Iris pigment epithelial cell (primary cell): Measurements from ENCODE around the gene HBE1.
"Not testable (repeated sequence)": the region's sequence is repeated elsewhere in the genome, so short reads cannot be mapped to it uniquely, and the experiment has no call there.

Experiments used
- DNase-seq: peaks from one replicate; pipeline ENCODE4 v3.0.0-alpha.2; 2011; ENCODE audit warnings: low read depth

The HBE1 gene

DNA sequence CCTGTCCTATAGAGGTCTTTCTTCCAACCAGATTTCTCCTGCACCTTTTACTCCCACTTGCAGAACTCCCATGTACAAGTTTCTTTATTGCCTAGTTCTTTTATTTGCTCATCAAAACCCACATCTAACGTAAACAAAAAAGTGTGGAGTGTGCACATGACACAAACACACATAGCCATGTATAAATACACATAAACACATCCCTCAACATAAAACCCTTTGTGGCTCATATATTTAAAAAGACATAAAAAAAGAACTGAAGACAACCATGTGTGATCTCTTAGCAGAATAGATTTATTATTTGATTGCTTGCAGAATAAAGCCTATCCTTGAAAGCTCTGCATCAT is 16.9 kb downstream of the HBE1 start:
- DNase-seq = no peak

DNA sequence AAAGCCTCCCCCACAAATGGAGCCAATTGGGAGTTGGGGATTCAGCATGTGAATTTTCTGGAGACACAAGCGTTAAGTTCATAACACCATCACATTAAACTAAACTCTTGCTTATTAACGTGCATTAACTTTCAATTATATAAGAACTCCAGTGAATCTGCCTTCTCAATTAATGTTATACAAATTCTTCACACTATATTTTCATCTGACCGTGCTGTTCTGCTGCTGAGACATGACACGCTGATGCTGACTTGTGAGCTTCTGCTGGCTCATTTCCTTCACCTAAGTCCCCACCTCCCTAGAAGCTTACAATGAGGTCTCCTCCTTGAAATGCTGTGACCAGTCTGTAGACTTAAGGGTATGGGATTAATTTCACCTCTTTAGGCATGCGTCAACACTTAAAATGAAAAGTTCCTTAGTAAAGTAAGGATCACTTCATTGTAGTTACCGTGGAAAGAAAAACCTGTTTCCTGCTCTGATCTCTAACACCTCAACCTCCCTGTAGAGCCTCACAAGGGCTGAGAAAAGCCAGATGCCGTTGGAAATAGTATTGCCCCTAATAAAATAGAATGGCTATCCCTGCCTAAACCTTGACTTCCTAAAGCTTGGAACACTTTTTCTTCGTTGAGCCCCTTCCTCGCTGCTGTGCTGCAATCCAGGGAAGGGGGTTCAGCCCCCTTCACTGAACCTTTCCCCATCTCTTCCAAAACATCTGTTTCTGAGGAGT is 17.4 kb downstream of the HBE1 start:
- DNase-seq = no peak

DNA sequence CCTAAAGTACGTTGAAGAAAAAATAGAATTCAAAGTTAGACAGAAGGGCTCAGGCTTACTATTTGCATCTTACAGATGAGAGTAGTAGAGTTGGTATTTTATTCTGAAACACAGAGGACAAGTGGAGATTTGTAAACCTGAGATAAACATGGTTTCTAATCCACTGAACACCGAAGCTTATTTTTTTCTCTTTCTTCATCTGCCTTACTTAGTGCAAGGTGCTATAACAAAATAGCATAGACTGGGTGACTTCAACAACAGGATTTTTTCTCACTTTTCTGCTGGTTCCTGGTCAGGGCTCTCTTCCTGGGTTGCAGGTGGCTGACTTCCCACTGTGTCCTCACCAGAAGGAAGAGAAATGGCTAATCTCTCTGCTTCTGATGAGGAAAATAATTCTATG is 18.0 kb downstream of the HBE1 start:
- no peak for DNase-seq

DNA sequence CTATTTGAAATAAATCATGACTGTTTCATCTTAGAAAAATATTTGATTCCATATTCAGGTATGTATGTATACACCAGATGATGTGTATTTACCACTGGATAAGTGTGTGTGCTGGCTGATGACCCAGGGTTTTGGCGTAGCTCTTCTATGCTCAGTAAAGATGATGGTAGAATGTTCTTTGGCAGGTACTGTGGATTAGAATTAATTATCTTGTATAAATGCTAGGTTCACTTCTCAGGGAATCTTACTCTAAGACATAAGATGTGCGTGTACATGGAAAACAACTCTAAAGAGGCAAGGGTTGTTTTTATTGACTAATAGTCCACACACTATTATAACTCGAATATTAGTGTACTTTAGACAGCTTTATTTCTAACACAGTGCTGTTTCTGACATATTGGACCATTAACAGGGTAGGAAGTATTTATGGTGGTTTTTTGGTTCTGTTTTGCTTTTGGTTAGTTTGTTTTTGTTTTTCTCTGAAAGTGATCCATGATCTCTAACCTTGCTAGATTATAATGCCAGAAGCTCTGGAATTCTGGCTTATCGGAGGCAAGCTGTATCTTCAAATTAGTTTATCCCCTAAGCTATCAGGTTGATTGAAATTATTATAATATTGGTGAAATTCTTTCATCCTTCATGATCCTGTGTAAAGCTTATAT is 19.1 kb downstream of the HBE1 start:
- DNase-seq = no peak

DNA sequence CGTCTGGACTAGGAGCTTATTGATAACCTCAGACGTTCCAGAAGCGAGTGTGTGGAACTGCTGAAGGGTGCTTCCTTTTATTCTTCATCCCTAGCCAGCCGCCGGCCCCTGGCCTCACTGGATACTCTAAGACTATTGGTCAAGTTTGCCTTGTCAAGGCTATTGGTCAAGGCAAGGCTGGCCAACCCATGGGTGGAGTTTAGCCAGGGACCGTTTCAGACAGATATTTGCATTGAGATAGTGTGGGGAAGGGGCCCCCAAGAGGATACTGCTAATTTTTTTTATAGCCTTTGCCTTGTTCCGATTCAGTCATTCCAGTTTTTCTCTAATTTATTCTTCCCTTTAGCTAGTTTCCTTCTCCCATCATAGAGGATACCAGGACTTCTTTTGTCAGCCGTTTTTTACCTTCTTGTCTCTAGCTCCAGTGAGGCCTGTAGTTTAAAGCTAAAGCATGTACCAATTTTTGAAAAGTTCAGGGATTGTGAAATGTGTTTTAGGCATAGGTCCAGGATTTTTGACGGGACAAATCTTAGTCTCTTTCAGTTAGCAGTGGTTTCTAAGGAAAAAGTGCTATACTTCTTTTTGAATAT is 19.8 kb downstream of the HBE1 start, which contains the start of gene HBG1:
Gene HBG1 (minus strand): TSS at position 51 of the 590 bp plus-strand sequence. CDS start 53 bp downstream, outside the sequence.
- DNase-seq = not testable (repeated sequence)

DNA sequence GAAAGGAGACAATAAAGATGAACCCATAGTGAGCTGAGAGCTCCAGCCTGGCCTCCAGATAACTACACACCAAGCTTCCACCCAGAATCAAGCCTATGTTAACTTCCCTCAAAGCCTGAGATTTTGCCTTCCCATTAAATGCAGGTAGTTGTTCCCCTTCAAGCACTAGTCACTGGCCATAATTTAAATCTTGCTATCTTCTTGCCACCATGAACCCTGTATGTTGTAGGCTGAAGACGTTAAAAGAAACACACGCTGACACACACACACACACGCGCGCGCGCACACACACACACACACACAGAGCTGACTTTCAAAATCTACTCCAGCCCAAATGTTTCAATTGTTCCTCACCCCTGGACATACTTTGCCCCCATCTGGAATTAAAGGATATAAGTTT is 21.2 kb downstream of the HBE1 start:
- not testable (repeated sequence) for DNase-seq

DNA sequence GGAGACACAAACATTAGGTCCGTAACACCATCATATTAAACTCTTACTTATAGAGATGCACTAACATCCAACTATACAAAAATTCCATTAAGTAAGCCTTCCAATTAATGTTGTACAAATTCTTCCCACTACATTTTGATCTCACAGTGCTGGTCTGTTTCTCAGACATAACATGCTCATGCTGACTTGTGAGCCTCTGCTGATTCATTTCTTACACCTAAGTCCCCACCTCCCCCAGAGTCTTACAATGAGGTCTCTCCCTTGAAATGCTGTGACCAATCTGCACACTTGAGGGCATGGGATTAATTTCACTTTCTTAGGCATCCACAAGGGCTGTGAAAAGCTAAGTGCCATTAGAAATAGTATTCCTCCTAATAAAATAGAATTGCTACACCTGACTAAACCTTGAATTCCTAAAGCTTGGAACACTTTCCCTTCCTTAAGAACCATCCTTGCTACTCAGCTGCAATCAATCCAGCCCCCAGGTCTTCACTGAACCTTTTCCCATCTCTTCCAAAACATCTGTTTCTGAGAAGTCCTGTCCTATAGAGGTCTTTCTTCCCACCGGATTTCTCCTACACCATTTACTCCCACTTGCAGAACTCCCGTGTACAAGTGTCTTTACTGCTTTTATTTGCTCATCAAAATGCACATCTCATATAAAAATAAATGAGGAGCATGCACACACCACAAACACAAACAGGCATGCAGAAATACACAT is 22.1 kb downstream of the HBE1 start:
- peak; percentile 15 for DNase-seq

DNA sequence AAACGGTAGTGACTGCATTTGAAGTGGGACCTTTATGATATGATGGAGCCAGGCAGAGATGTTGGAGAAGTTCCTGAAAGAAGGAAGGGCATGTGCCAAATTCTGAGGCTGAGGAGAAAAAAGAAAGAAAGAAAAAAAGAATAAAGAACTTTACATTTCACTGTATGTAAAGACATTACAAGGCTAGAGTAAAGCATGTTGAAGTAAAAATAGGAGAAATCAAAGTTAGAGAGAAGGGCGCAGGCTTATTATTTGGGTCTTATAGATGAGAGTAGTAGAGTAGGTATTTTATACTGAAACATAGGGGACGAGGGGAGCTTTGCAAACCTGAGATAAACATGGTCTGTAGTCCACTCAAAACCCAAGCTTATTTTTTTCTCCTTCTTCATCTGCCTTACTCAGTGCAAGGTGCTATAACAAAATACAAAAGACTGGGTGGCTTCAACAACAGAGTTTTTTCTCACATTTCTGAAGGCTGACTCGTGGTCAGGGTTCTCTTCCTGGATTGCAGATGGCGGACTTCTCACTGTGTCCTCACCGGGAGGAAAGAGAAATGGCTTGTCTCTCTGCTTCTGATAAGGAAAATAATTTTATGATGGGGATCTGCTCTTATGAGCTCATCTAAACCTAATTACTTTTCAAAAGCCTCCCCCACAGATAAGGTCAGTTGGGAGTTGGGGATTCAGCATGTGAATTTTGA is 22.8 kb downstream of the HBE1 start:
- peak; percentile 18 for DNase-seq

DNA sequence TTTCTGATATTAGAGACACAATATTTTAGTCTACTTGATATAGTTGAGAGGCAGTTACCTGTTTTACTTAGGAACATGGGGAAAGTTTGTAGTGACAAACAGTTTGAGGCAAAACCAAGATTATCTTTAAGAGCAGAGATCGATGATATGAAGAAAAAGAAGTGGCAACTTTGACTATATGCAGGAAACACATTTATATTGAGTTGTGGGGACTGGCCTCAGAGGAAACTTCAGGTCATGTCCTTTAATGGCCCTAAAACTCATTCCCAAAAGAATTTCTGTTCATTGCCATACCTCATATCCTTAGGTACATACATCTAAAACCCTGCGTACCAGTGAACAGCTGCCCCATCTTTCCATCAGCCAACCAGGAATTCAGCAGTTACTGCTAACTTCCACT is 24.6 kb downstream of the HBE1 start:
- no peak for DNase-seq

DNA sequence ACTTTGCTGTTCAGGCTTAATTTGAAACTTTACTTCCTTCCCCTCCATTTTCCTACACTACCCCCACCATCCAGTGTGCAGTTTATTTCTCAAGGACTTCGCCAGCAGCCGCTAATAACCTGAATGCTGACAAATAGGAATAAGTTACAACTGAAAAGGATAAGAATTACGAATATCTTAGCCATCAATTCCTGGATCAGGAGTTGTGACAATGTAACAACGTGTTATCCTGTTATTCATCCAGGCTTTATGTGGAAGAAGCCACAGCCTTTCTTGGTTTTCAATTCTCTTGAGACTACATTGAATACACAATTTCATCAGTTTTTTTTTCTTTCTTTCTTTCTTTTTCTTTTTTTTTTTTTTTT is 25.9 kb downstream of the HBE1 start:
- DNase-seq = no peak

DNA sequence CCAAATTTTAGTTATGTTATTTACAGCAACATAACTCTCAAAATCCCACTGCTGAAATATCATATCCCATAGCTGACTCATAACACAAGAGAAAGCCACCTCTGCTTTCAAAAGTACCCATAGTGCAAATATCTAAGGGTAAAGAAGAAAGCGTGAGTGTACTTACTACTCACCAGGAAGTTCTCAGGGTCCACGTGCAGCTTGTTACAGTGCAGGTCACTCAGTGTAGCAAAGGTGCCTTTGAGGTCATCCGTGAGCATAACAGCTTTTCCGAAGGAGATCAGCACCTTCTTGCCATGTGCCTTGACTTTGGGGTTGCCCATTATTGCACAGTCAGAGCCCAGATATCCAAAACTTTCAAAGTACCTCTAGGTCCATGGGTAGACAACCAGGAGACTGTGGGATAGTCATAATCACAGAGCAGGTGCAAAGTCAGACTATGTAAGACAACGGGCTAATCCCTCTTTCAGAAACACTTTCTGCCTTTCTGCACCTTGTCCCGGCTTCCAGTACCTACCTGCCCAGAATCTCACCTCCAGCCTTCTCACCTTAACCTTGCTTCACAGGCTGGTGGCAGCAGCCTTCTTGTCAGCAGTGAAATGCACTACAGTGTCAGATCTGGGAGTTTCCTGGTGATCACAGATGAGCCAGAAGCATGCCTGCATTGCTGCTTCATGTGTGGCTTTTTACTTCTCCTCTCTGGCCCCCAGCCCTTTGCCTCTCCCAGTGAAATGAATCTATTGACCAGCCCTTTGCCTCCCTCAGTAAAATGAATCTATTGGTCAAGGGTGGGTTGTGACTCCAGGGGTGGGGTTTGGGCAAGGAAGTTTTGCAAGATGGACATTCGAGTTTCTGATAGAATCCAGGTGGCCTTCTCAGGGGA is 26.6 kb downstream of the HBE1 start:
- DNase-seq = peak; percentile 81

DNA sequence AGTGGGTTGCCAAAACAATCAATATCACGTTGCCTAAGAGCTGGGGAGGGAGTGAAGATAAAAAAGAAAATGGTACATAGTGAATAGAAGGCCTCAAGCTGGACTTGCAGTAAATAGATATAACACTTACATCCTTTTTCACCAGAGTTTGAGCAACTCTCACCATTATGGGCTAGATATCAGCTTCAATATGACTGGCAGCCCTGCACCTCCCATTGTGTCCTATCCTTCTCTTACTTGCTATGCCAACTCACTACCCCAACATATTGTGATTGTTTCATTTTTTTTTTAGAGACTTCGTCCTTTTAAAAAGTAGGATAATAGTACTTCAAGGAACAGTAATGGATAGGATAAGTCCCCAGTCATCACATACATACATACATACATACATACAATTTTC is 27.5 kb downstream of the HBE1 start:
- no peak for DNase-seq

DNA sequence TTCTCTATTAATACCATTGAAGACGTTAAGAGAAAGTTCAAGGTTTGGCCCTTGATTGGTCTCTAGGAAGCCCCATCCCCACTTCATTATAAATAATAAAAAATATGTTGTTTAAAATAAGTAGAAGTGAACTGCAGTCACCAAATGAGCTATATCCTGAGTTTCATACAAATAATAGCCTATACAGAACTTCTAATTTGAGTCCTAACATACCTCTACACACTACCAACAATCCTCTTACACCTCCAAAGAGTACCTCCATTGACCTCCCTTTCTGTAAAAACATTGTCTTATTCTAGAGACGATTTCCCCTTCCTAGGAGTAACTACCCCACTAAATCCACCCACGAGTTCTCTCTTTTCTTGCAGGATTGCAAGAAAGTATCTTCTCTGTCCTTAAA is 28.3 kb downstream of the HBE1 start:
- DNase-seq = no peak

DNA sequence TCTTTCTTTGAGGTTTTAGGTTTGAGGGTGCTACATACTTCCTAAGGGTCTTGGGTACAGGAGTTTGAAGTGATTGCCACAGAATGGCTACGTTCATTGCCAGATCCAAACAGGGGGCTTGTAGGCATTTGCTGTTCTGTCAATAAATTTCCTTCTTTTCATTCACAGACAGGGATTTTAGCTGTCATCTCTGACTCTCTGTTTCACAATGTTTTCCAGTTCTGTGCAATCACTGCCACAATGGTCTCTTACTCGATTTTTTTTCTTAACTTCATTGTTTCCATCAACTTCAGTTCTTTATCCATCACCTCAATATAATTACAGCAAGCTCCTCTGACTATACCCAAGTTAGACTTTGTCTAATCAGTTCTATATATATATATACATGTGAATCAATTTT is 29.3 kb downstream of the HBE1 start:
- no peak for DNase-seq

DNA sequence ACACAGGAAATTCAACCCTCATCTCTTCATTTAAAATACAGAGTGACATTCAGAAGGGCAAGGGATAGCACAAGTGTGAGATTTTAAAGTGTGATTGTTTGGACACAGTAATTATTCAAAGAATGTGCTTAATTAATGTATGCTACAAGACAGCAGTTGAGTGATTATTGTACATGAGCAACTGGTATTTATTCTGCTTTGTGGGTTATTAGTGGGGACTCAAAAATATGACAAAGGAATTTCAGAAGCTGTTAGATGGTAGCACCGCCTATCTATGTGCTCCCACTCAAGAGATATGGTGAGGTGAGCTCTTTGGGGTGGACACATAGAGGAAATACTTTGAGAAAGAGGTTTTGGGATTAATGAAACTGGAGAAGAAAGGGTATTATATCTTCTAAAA is 29.7 kb downstream of the HBE1 start:
- DNase-seq = no peak

DNA sequence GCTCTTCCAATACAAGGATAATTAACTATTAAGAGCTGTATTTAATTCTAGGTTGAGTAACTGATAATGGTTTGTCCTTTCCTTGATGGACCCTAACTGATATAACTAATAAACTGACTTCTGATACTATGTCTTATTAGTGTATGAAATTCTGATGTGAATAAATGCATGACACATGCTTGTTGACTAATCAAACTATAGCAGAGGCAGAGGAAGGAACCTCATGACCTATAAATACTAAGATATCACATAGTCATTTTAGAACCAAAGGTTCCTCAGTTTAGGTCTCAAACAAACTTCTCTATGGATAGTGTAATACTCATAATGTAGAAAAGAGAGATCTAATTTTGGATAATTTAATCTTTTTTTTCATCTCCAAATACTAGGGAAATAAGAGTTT is 30.7 kb downstream of the HBE1 start:
- peak; percentile 25 for DNase-seq

DNA sequence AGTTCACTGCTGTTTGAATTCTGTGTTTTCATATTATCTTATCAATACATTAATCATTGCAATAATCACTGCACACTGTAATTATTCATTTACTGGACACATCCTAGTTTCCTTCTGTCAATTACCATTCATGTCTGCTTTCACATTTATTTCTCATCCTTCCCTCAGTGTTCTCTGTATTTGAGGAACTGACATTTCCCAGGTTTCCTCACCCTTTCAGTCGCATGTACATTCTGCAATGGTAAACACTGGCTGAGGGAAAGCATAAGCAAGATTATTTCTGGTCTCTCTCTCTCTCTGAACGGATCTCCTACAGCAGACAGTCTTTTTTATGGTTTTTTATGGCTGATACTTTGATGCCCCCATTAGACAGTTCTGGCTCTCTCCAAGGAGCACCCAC is 31.3 kb downstream of the HBE1 start:
- no peak for DNase-seq

DNA sequence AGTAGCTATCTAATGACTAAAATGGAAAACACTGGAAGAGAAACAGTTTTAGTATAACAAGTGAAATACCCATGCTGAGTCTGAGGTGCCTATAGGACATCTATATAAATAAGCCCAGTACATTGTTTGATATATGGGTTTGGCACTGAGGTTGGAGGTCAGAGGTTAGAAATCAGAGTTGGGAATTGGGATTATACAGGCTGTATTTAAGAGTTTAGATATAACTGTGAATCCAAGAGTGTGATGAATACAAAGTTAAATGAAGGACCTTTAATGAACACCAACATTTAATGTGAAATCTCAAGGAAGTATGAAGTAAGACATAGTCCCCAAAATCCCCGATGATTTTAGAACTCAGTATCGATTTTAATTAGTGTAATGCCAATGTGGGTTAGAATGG is 32.3 kb downstream of the HBE1 start:
- no peak for DNase-seq

DNA sequence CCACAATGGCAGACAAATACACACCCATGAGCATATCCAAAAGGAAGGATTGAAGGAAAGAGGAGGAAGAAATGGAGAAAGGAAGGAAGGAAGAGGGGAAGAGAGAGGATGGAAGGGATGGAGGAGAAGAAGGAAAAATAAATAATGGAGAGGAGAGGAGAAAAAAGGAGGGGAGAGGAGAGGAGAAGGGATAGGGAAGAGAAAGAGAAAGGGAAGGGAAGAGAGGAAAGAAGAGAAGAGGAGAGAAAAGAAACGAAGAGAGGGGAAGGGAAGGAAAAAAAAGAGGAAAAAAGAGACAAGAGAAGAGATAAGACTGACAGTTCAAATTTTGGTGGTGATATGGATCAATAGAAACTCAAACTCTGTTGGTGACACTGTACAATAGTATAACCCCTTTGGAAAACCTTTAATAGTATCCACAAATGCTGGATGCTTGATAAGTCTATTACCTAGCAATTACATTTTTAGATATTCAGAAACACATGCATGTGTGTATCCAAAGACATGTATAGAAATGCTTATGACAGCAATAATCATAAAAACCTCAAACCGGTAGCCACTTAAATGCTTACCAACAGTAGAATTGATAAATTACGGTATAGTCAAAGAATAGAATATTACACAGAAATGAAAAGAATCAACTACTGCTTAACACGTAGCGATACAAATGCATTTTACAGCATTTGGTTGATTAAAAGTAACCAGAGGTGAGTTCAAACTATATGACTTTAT is 34.2 kb downstream of the HBE1 start:
- DNase-seq = no peak

DNA sequence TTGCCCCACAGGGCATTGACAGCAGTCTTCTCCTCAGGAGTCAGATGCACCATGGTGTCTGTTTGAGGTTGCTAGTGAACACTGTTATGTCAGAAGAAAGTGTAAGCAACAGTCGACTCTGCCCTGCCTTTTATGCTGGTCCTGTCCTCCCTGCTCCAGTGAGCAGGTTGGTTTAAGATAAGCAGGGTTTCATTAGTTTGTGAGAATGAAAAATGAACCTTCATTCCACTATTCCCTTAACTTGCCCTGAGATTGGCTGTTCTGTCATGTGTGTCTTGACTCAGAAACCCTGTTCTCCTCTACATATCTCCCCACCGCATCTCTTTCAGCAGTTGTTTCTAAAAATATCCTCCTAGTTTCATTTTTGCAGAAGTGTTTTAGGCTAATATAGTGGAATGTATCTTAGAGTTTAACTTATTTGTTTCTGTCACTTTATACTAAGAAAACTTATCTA is 35.3 kb downstream of the HBE1 start, which contains the start of gene HBD:
Gene HBD (minus strand): TSS at position 103 of the 454 bp plus-strand sequence. CDS start 50 bp downstream, at position 53.
- peak; percentile 64 for DNase-seq
